Activated gamma-delta T cell treated with anti-CD3 and anti-CD28 coated beads, Interleukin-2, amount 50 U/mL, for 16 hours (primary cell): ENCODE results near the gene GYS2.
"Not testable (repeated sequence)": the region's sequence is repeated elsewhere in the genome, so short reads cannot be mapped to it uniquely, and the experiment has no call there.

Experiments used
- DNase-seq: peaks from one replicate; pipeline ENCODE4 v3.0.0-alpha.2; 2020; ENCODE audit warnings: low read depth

Gene GYS2

GRCh38 chr12:21604245-21605101 is at the start of gene GYS2:
Gene GYS2 (minus strand): TSS chr12:21604847. CDS start chr12:21604592, 255 bp downstream.
- DNase-seq = no peak

DNA sequence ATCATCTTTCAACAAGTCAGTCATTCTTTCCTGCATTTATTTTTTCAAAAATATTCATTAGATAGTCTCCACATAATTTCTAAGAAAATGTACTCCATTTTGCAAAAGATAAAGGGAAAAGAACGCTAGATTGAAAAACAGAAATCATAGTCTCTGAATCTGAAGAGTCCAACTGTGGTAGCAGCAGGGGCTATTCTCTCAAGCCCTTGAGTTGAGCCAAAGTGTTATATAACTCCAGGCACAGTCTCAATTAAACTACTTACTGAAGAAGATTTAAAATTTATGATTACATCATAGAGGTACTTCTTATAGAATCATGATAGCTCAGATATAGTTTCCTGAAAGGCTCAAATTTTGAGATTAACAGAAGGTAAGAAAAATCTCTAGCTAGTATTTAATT is 47.2 kb upstream of the GYS2 start:
- DNase-seq = no peak

- DNase-seq = no peak
These were observed 46.4 kb upstream of the GYS2 start for GRCh38 chr12:21650997-21651396.

DNA sequence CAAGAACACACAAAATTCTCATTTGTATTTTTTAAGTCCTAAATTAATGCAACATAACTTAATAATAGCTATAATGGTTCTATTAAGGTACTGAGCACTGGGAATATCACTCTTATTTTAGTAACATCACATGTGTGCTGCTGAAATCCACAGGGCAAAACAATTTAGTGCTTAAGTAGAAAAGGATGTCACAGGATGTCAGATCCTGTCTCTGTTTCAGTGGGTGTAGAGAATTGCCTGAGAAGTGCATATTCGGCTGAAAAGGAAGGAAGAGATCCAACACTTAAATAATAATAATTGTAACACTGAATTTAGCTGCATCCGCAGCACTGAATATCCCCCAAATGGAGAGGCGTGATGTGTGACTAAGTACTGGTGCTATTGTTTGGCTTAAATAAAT is 44.4 kb upstream of the GYS2 start:
- DNase-seq = no peak

DNA sequence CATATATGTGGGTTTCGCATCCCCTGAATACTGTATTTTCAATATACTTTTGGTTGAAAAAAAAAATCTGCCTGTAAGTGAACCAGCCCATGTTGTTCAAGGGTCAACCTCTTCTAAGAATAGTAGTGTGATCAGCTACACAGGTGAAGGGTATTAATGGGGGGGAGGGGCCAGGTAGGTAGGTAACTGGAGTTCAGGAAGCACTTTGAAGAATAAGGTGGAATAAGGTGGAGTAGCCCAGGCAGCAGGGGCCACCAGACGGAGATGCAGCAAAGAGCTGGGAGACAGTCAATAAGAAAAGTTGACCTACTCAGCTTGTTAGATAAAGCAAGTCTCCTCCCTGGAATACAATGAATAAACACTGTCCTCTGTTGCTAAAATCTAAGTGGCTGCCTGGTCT is 43.7 kb upstream of the GYS2 start:
- DNase-seq = no peak

- no peak for DNase-seq
These were observed 42.5 kb upstream of the GYS2 start for GRCh38 chr12:21647179-21647578.

DNA sequence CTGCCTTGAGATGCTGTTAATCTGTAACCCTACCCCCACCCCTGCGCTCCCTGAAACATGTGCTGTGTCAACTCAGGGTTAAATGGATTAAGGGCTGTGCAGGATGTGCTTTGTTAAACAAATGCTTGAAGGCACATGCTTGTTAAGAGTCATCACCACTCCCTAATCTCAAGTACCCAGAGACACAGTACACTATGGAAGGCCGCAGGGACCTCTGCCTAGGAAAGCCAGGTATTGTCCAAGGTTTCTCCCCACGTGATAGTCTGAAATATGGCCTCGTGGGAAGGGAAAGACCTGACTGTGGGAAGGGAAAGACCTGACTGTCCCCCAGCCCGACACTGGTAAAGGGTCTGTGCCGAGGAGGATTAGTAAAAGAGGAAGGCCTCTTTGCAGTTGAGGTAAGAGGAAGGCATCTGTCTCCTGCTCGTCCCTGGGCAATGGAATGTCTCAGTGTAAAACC is 40.4 kb upstream of the GYS2 start:
- DNase-seq = not testable (repeated sequence)

DNA sequence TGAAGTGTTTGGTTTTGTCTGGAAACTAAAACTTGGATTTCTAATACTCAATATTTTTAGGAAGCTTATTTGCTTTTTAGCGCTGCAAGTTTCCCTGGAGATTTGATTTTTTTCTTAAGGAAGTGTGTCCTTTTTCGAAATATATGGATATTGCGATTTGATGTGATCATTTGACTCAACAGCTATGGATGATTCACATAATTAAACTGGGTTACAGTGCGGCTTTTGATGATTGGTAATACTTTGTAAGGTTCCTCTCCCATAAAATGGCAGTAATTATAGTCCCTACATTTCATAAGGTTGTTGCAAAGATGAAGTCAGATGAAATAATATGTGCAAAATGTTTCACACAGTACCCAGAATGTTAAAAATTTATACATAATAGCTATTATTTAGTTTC is 39.9 kb upstream of the GYS2 start:
- DNase-seq = no peak

DNA sequence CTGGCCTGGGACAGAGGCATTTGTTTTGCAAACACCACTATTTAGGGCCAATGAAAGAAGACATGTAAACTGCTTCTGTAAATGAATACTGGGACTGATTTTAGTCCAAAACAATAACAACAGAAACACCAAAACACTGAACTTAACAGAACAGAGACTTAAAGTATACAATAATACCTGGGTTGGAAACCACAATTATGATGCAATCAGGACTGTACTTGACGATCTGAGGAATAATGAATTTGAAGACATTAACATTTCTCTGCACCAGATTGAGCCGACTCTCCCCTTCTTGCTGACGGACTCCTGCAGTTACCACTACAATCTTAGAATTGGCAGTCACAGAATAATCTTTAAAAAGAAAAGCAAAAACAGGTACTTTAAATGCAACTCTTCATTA is 39.1 kb upstream of the GYS2 start:
- no peak for DNase-seq

- DNase-seq = no peak
These were observed 38.2 kb upstream of the GYS2 start for GRCh38 chr12:21642707-21643389.

DNA sequence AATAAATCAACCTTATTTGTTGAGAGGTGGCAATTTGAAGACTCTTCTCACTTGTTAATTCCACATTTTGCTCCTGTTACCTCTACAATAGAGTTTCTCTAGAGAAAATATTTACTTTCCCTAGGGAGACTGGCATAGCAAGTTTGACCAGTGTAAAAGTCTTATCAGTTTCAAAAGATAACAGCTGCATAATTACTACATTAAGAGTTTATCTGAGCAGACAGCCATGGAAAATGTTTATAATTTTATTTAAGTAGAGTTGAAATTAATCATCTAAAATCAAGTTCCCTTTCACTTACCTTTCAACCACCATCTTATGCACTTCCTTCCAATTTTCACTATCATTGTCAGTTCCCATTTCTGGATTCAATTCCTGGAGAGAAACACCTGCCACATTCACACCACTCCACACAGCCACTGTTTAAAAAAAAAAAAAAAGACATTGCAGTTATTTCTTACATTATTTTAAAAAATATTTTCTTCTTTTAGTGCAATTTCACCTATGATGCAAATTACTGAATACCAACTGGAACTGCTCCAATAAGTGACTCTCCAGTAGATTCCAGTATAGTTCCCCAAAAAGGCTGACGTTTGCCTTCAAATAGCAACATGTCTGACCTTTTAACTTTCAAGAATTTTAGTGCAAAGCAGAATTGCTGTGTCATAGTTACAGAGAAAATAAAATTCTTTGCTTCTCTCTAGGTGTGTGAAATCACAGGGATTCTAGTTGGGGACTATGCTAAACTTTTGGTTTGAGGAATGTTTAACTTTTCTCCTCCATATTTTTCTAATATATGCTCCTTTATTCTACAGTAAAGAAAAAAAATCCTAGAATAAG is 33.6 kb upstream of the GYS2 start:
- no peak for DNase-seq

GRCh38 chr12:21634245-21634644 is 29.6 kb upstream of the GYS2 start:
- DNase-seq = no peak

GRCh38 chr12:21631367-21631766 is 26.7 kb upstream of the GYS2 start:
- DNase-seq = no peak

GRCh38 chr12:21627924-21628323 is 23.3 kb upstream of the GYS2 start:
- DNase-seq = no peak

GRCh38 chr12:21618566-21618965 is 13.9 kb upstream of the GYS2 start:
- DNase-seq = no peak

DNA sequence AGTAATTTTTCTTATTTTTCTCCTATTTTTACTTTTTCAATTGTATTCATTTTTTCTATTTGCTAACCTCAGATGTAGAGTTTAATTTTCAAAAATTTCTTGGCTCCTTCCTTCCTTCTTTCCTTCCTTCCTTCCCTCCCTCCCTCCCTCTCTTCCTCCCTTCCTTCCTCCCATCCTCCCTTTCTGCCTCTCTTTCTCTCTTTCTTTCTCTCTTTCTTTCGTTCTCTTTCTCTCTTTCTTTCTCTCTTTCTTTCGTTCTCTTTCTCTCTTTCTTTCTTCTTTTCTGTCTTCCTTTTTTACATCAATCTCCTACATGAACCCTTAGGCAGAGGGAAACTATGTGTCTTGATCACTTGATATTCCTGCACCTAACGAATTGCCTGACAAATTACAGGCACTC is 12.4 kb upstream of the GYS2 start:
- DNase-seq = no peak

GRCh38 chr12:21615431-21615830 is 10.8 kb upstream of the GYS2 start:
- DNase-seq = no peak

- DNase-seq = no peak
These were observed 9.9 kb upstream of the GYS2 start for GRCh38 chr12:21614506-21614905.

DNA sequence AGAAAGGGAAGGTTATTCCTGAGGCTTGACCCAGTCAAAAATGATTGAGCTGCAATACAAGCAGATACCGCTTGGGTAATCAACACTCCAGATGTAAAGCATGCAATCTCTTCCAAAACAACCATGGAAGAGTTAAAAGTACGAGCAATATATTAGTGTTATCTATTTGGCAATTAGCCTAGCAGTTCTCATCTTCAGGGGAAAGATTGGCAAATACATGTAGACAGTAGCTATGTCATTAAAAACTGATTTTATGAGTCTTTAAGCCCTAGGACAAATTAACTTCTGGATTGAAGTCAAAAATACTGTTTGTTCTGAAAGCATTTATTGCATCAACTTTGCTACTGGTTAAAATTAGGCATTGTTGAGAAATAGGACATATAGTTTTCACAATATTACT is 9.3 kb upstream of the GYS2 start:
- no peak for DNase-seq

- DNase-seq = no peak
These were observed 3.5 kb upstream of the GYS2 start for GRCh38 chr12:21608196-21608595.

DNA sequence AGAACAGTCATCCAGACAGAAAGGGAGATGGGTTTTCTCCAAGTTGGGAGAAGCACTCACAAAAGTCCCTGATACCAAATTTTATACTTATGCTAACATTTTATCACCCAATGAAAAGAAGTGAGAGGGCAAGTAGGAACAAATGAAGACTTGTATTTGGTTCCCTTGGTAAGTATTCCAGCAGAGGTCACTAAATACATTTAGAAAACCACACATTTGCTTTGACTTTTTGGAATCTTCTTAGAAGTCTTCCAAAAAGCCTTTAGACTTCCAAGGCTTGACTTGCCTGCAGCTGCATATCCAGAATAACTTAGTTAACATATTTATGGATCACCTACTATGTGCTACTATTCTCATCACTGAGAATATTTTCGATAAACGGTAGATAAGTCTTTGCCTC is 3.1 kb upstream of the GYS2 start:
- DNase-seq = no peak

DNA sequence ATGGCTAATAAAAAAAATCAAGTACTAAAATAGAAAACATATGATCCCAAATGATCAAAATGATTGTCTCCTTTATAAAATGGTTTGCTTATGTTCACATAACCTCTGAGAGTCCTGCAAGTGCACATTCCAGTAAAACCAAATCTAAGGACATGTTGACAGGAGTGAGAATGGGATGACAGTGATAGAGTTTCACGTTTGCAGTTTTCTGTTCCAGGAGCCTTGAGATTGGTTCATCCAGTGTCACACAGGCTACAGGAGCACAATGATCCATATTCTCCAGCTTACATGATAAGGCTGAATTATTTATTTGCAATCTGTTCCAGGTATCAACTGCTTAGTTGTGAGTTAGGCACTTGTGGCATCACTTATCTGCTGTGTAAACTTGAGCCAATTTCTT is 1.5 kb upstream of the GYS2 start:
- no peak for DNase-seq

DNA sequence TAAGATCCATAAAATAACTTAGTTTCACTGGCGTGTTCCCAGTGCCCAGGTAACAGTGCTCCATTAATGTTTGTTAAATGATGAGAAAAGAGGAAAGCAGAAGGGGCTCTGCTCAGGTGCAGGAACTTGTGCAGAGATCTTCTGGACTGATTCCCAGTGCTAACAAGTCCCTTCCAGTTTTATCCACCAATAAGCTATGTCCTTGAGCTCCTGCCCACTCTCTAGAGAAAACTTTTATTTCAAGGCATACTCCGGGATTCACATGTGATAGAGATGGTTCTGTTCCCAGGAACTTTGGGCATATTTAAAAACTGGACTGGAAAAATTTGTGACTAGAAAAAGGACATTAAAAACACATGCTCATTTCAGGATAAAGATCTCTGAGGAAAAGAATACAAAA is 1.9 kb downstream of the GYS2 start:
- DNase-seq = no peak
